Transverse colon (tissue), 4 donors: ENCODE data around the gene SPTBN1.

Experiments
- EP300 ChIP-seq: sonication (generic); formaldehyde crosslinking; IDR thresholded peaks from one replicate; pipeline ENCODE4 v1.6.1; 2017; ENCODE audit warnings: antibody characterized with exemption, low read depth
- POLR2A ChIP-seq: fragments of 450-650 bp; IDR thresholded peaks from one replicate; pipeline ENCODE4 v1.6.1; 2016; ENCODE audit warnings: antibody characterized with exemption, mild to moderate bottlenecking, moderate library complexity
- POLR2AphosphoS5 ChIP-seq, 3 donors: sonication (generic); formaldehyde crosslinking; IDR thresholded peaks; one replicate each; pipeline ENCODE4 v1.6.1; 2016; ENCODE audit warnings: antibody characterized with exemption in 3 of 3
- TF ChIP-seq, protein P1 (sequence below), 5 experiments: fragments of 200-600 bp in 3 of 5; fragments of 450-650 bp in 2 of 5; sonication (generic) in 3 of 5; IDR thresholded peaks; 1 replicate in 2 of 5; 2 replicates in 3 of 5; pipeline ENCODE4 v1.5.1; 2016 to 2017; ENCODE audit warnings: antibody characterized with exemption in 5 of 5, inconsistent platforms in 3 of 5, mild to moderate bottlenecking in 2 of 5, moderate library complexity in 1 of 5

DNA sequence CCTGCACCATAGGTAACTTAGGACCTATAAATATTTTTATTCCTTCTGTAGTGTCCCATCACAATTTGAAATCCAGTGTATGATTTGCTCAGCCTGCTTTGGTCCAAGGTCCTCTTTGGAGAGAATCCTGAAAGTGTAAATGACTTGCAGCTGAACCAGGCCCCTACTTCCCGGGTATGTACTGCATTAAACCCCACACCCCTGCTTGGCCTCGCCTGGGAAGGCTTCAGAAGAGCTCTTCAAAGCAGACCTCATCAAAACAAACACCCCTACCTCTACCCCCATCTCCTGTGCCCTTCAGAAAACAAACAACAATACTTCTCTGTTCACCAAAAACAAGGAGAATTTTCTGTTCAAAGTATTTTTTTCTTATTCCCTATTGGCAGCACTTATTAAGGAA is 9.5 kb upstream of the SPTBN1 start:
- TF ChIP-seq, protein P1, sequence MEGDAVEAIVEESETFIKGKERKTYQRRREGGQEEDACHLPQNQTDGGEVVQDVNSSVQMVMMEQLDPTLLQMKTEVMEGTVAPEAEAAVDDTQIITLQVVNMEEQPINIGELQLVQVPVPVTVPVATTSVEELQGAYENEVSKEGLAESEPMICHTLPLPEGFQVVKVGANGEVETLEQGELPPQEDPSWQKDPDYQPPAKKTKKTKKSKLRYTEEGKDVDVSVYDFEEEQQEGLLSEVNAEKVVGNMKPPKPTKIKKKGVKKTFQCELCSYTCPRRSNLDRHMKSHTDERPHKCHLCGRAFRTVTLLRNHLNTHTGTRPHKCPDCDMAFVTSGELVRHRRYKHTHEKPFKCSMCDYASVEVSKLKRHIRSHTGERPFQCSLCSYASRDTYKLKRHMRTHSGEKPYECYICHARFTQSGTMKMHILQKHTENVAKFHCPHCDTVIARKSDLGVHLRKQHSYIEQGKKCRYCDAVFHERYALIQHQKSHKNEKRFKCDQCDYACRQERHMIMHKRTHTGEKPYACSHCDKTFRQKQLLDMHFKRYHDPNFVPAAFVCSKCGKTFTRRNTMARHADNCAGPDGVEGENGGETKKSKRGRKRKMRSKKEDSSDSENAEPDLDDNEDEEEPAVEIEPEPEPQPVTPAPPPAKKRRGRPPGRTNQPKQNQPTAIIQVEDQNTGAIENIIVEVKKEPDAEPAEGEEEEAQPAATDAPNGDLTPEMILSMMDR (IDR thresholded peaks at IDR 0.05) = no peak
- TF ChIP-seq EP300 (no peak), POLR2A (no peak), POLR2AphosphoS5 (IDR thresholded peaks at IDR 0.05) (no peak)
